Cardiac muscle cell (in vitro differentiated cells and primary cell): ENCODE results near the gene OR6B3. TPM values are rescaled to one million over a fixed set of nuclear protein-coding genes. Genes with fewer than 3 reads are reported as not detected.
A peak's percentile ranks its signal among the peaks of the same experiment; 100 is the strongest.

Experiments used
- DNase-seq, 2 donors: peaks; one replicate each; pipeline versions ENCODE4 v3.0.0 to v3.0.0-alpha.2; 2010 to 2017; ENCODE audit warnings: low read depth in 1 of 2, low spot score in 1 of 2
- H3K27ac ChIP-seq: fragments of 200-600 bp; sonication (generic); 2 replicates; pipeline ENCODE4 v1.5.1; 2016
- H3K27me3 ChIP-seq: fragments of 200-600 bp; sonication (generic); 2 replicates; pipeline ENCODE4 v1.6.0; 2016; ENCODE audit warnings: control low read depth
- H3K36me3 ChIP-seq: fragments of 200-600 bp; sonication (generic); 2 replicates; pipeline ENCODE4 v1.5.1; 2016; ENCODE audit warnings: control low read depth
- H3K4me1 ChIP-seq: fragments of 200-600 bp; sonication (generic); 2 replicates; pipeline ENCODE4 v1.8.1; 2017; ENCODE audit warnings: low read depth, mild to moderate bottlenecking, mixed run types
- H3K4me3 ChIP-seq: fragments of 200-600 bp; sonication (generic); 2 replicates; pipeline ENCODE4 v1.5.1; 2016; ENCODE audit warnings: mild to moderate bottlenecking
- H3K9me3 ChIP-seq: fragments of 200-600 bp; sonication (generic); 2 replicates; pipeline ENCODE4 v1.5.1; 2017; ENCODE audit warnings: low read depth, mild to moderate bottlenecking, control low read depth
- polyA plus RNA-seq: library from polyadenylated mRNA; unstranded; fragments of >200 nt; fragmentation: Nextera tagmentation; extraction: Ambion mirVana; gene quantifications from 2 replicates; pipeline ENCODE4 v1.2.1, GENCODE V29; 2016
- total RNA-seq: library from RNA; depleted of rRNA; stranded (reverse); fragments of >200 nt; gene quantifications from 2 replicates; pipeline ENCODE4 v1.2.3, GENCODE V29; 2016
- TF ChIP-seq, protein P1 (sequence below): IDR thresholded peaks from 2 replicates; pipeline ENCODE4 v1.5.1; 2012; ENCODE audit warnings: low read depth, mild to moderate bottlenecking, low read length

Gene OR6B3
- total and polyA plus RNA-seq, 2 experiments from 2014 or later, result not detected

DNA sequence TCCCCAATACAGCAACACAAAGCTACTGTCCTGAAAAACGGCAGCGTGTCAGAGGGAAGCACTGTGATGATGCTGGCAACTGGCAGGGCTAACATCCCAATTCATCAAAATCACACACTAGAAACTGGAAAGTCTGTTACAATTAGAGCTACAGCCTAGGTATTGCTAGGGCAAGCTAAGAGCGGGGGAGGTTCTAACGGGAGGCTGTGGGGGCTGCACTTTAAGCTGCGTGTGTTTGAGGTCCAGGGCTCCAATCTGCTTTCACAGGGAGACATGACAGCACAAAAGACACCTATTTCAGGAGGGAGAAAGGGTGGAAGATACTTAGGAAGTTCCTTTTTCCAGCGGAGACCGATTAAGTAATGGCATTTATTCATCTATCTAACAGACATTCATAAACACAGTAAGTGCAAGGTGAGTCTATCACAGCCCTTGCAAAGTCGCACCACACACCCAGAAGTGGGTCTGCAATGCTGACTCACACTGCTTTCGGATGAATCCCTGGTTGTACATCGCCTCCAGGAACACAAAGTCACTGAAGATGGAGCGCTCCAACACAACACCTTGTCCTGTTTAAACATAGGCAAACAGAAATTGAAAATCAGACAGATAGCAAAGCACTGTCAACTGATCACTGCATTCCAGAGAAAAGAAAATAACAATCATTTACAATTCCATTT is 35.1 kb downstream of the OR6B3 start:
- H3K27ac ChIP-seq, result no peak overlapping the region
- DNase-seq, result no peak
- no peaks in the 10 kb centered on the region for H3K9me3 ChIP-seq
- no peaks in the 10 kb centered on the region for H3K4me1 ChIP-seq
- TF ChIP-seq, protein P1, sequence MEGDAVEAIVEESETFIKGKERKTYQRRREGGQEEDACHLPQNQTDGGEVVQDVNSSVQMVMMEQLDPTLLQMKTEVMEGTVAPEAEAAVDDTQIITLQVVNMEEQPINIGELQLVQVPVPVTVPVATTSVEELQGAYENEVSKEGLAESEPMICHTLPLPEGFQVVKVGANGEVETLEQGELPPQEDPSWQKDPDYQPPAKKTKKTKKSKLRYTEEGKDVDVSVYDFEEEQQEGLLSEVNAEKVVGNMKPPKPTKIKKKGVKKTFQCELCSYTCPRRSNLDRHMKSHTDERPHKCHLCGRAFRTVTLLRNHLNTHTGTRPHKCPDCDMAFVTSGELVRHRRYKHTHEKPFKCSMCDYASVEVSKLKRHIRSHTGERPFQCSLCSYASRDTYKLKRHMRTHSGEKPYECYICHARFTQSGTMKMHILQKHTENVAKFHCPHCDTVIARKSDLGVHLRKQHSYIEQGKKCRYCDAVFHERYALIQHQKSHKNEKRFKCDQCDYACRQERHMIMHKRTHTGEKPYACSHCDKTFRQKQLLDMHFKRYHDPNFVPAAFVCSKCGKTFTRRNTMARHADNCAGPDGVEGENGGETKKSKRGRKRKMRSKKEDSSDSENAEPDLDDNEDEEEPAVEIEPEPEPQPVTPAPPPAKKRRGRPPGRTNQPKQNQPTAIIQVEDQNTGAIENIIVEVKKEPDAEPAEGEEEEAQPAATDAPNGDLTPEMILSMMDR, result no peak
- no peak overlapping the region for H3K4me3 ChIP-seq
- peaks cover 46% of the 10 kb centered on the region for H3K36me3 ChIP-seq
- no peaks in the 10 kb centered on the region for H3K27me3 ChIP-seq

DNA sequence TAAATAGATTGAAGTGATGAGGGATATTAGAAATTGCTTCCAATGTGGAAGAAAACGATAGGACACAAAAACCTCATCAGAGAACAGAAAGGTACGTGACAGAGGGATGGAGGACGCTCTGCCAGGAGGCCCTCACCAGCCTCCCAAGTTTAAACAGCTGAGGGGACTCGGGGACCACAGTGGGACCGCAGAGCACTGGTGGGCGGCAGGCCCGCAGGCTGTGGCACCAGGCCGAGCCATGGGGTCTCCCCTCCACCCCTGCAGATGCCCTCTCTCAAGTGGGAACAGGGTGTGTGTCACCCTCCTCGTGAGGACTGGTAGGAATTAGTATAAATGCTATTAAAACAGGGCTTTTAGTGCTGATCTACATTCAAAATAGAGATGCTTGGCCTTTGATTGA is 39.0 kb downstream of the OR6B3 start:
- Histone ChIP-seq H3K4me3 (no peak overlapping the region), H3K9me3 (no peaks in the 10 kb centered on the region), H3K27ac (no peak overlapping the region), H3K36me3 (peaks cover 54% of the 10 kb centered on the region), H3K27me3 (no peaks in the 10 kb centered on the region), H3K4me1 (peaks cover 5% of the 10 kb centered on the region)
- no peak for DNase-seq
- TF ChIP-seq, protein P1, result no peak

DNA sequence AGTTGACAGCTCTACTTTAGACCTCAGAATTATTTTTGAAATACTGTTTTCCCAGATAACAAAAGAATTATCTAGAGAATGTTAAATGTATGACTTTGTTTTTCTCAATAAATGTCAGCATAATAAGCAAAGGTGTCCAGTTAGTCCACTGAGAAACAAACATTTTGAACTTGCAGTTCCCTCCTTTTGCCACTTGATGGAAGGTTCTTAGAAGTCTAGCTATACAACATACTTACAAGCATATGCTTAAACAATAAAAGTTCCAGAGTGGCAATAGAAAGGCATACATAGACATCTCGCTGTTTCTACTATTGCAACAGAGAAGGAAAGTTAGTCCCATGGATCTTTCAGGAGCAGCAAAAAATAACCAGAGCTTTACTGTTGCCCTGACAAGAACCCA is 40.0 kb downstream of the OR6B3 start:
- peak in 1 of 2 donors; percentile 25 for DNase-seq
- TF ChIP-seq, protein P1, result peak; percentile 41
- Histone ChIP-seq H3K4me3 (no peak overlapping the region), H3K4me1 (peaks cover 5% of the 10 kb centered on the region), H3K27ac (no peak overlapping the region), H3K9me3 (no peaks in the 10 kb centered on the region), H3K36me3 (peaks cover 51% of the 10 kb centered on the region), H3K27me3 (no peaks in the 10 kb centered on the region)

DNA sequence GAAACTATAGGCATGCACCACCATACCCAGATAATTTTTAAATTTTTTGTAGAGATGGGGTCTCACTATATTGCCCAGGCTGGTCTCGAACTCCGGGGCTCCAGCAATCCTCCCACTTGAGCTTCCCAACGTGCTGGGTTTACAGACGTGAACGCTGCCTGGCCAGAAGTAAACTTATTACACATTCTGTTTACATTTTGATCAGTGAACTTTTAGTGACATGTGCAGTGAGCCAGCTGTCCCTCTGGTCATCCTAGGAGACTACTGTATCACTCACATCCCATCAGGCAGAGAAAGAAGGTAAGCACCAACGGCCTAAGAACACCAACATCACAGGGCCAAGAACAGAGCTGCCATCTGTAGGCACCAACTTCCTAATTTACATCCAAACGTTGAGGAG is 50.3 kb downstream of the OR6B3 start:
- no peaks in the 10 kb centered on the region for H3K27me3 ChIP-seq
- H3K36me3 ChIP-seq, result peaks cover 42% of the 10 kb centered on the region
- TF ChIP-seq, protein P1, result no peak

DNA sequence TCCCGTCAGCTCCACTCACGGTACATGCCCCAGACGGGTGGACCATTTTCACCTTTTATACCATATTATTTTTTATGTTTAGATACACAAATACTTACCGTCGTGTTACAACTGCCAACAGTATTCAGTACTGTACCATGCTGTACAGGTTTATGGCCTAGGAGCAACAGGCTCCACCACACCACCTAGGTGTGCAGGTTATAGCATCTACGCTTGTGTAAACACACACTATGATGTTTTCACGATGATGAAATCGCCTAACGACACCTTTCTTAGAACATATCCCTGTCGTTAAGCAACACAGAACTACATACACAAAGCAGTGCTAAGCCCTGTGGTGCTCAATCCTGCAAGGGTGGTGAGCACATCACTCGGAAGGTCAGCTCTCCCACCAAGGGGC is 52.6 kb downstream of the OR6B3 start:
- H3K27ac ChIP-seq, result no peak overlapping the region
- no peaks in the 10 kb centered on the region for H3K4me1 ChIP-seq
- peaks cover 36% of the 10 kb centered on the region for H3K36me3 ChIP-seq
- no peak overlapping the region for H3K4me3 ChIP-seq
- no peak for DNase-seq
- H3K9me3 ChIP-seq, result no peaks in the 10 kb centered on the region
- H3K27me3 ChIP-seq, result no peaks in the 10 kb centered on the region
- TF ChIP-seq, protein P1, result no peak

More for the DNA sequence above, 50.3 kb downstream of the OR6B3 start:
- no peak for DNase-seq
- H3K9me3 ChIP-seq, result no peaks in the 10 kb centered on the region
- H3K4me3 ChIP-seq, result no peak overlapping the region
- no peaks in the 10 kb centered on the region for H3K4me1 ChIP-seq
- H3K27ac ChIP-seq, result no peak overlapping the region
